ENCODE results near the gene SAMD4A.

GRCh38 chr14:54837508-54838149, 270.7 kb downstream of the SAMD4A start:
- TF ChIP-seq POLR2A (IDR thresholded peaks at IDR 0.05), result no peak
- no peak for TF ChIP-seq CTCF (IDR thresholded peaks at IDR 0.05 in 8 of 11, conservative IDR thresholded peaks at IDR 0.05 in 3 of 11)
